Right atrium auricular region (tissue), 2 donors: ENCODE data around the gene DCC. TPM values are rescaled to one million over a fixed set of nuclear protein-coding genes. Genes with fewer than 3 reads are reported as not detected.
A peak's percentile ranks its signal among the peaks of the same experiment; 100 is the strongest.

Source experiments
- DNase-seq: peaks from one replicate; pipeline ENCODE4 v3.0.0-alpha.2; 2019; ENCODE audit warnings: low spot score
- H3K27ac ChIP-seq, 2 donors: fragments of 200-600 bp; sonication (generic); 1 replicate in 1 of 2; 2 replicates in 1 of 2; pipeline ENCODE4 v1.5.1; 2016 to 2019
- H3K27me3 ChIP-seq, 2 donors: fragments of 200-600 bp; sonication (generic); one replicate each; pipeline versions ENCODE4 v1.5.1 to v1.6.0; 2017 to 2019
- H3K36me3 ChIP-seq: fragments of 200-600 bp; sonication (generic); one replicate; pipeline ENCODE4 v1.5.1; 2016
- H3K4me1 ChIP-seq, 2 donors: fragments of 200-600 bp; sonication (generic); one replicate each; pipeline versions ENCODE4 v1.5.1 to v1.6.0; 2017 to 2019
- H3K4me3 ChIP-seq, 2 donors: fragments of 200-600 bp; sonication (generic); 1 replicate in 1 of 2; 2 replicates in 1 of 2; pipeline ENCODE4 v1.5.1; 2017 to 2019; ENCODE audit warnings: mild to moderate bottlenecking in 1 of 2, moderate library complexity in 1 of 2
- H3K9me3 ChIP-seq, 2 donors: fragments of 200-600 bp; sonication (generic); one replicate each; pipeline ENCODE4 v1.5.1; 2019
- total RNA-seq, 2 donors: library from RNA; depleted of rRNA; stranded (reverse); fragments of >200 nt; gene quantifications; one replicate each; pipeline ENCODE4 v1.1.0, GENCODE V29; 2016
- TF ChIP-seq, protein P1 (sequence below), 2 donors: fragments of 200-600 bp; sonication (generic); IDR thresholded peaks; one replicate each; pipeline ENCODE4 v1.5.1; 2019; ENCODE audit warnings: antibody characterized with exemption in 2 of 2

The DCC gene
- total RNA-seq, 2 donors from 2014 or later, result not detected

GRCh38 chr18:52337276-52337675 lies 2.7 kb upstream of the DCC start:
- no peaks in the 10 kb centered on the region for H3K9me3 ChIP-seq
- no peak overlapping the region for H3K27ac ChIP-seq
- TF ChIP-seq, protein P1, sequence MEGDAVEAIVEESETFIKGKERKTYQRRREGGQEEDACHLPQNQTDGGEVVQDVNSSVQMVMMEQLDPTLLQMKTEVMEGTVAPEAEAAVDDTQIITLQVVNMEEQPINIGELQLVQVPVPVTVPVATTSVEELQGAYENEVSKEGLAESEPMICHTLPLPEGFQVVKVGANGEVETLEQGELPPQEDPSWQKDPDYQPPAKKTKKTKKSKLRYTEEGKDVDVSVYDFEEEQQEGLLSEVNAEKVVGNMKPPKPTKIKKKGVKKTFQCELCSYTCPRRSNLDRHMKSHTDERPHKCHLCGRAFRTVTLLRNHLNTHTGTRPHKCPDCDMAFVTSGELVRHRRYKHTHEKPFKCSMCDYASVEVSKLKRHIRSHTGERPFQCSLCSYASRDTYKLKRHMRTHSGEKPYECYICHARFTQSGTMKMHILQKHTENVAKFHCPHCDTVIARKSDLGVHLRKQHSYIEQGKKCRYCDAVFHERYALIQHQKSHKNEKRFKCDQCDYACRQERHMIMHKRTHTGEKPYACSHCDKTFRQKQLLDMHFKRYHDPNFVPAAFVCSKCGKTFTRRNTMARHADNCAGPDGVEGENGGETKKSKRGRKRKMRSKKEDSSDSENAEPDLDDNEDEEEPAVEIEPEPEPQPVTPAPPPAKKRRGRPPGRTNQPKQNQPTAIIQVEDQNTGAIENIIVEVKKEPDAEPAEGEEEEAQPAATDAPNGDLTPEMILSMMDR (IDR thresholded peaks at IDR 0.05), result no peak
- no peak overlapping the region for H3K4me3 ChIP-seq
- no peaks in the 10 kb centered on the region for H3K36me3 ChIP-seq
- DNase-seq, result no peak
- H3K27me3 ChIP-seq, result peaks cover 0 to 10% of the 10 kb centered on the region in 2 donors
- H3K4me1 ChIP-seq, result peaks cover 0 to 16% of the 10 kb centered on the region in 2 donors

- DNase-seq, result no peak
These were observed 557 bp downstream of the DCC start for GRCh38 chr18:52340406-52341102.

GRCh38 chr18:52341103-52341432 lies 1.1 kb downstream of the DCC start:
- H3K4me1 ChIP-seq, result peaks cover 0 to 16% of the 10 kb centered on the region in 2 donors
- DNase-seq, result no peak
- TF ChIP-seq, protein P1 (IDR thresholded peaks at IDR 0.05), result no peak
- H3K4me3 ChIP-seq, result no peak overlapping the region
- peaks cover 0 to 10% of the 10 kb centered on the region in 2 donors for H3K27me3 ChIP-seq
- H3K9me3 ChIP-seq, result no peaks in the 10 kb centered on the region
- H3K36me3 ChIP-seq, result no peaks in the 10 kb centered on the region
- no peak overlapping the region for H3K27ac ChIP-seq

More at GRCh38 chr18:52340406-52341102, 557 bp downstream of the DCC start:
- TF ChIP-seq, protein P1 (IDR thresholded peaks at IDR 0.05), result no peak
- H3K9me3 ChIP-seq, result no peaks in the 10 kb centered on the region
- H3K27ac ChIP-seq, result no peak overlapping the region
- H3K4me3 ChIP-seq, result peak overlapping the region in 1 of 2 donors; percentile 29
- peaks cover 0 to 16% of the 10 kb centered on the region in 2 donors for H3K4me1 ChIP-seq
- peaks cover 0 to 10% of the 10 kb centered on the region in 2 donors for H3K27me3 ChIP-seq
- no peaks in the 10 kb centered on the region for H3K36me3 ChIP-seq

- H3K4me3 ChIP-seq, result no peak overlapping the region
- H3K27me3 ChIP-seq, result peaks cover 0 to 10% of the 10 kb centered on the region in 2 donors
- no peaks in the 10 kb centered on the region for H3K9me3 ChIP-seq
- no peaks in the 10 kb centered on the region for H3K36me3 ChIP-seq
- H3K4me1 ChIP-seq, result peaks cover 0 to 16% of the 10 kb centered on the region in 2 donors
- H3K27ac ChIP-seq, result no peak overlapping the region
- TF ChIP-seq, protein P1 (IDR thresholded peaks at IDR 0.05), result no peak
- DNase-seq, result no peak
These were observed 1.8 kb downstream of the DCC start for GRCh38 chr18:52341608-52342381.

DNA sequence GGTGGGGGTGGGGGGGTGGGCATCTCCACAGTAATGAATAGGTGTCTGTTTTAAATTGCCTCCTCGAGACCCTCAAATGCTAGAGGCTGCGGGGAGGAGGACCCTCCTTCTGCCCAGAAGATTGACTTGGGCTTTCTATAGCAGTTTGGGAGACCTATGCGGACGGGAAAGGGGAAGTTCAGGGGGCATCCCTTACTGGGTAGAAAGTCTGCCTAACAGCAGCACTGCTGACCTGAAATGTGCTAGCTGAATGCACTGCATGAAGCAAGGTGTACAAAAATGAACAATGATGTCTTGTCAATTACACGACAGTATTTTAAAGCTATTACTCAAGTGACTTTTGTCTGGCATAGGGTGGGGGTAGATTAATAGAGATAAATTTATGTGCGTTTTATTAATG lies 2.5 kb downstream of the DCC start:
- no peak for DNase-seq
- TF ChIP-seq, protein P1 (IDR thresholded peaks at IDR 0.05), result no peak
- Histone ChIP-seq H3K36me3 (no peaks in the 10 kb centered on the region), H3K4me1 (peaks cover 0 to 16% of the 10 kb centered on the region in 2 donors), H3K9me3 (no peaks in the 10 kb centered on the region), H3K27ac (no peak overlapping the region), H3K4me3 (no peak overlapping the region), H3K27me3 (peaks cover 0 to 10% of the 10 kb centered on the region in 2 donors)
